Measurements from ENCODE around the gene BACH2.
A peak's percentile ranks its signal among the peaks of the same experiment; 100 is the strongest.
"Not testable (repeated sequence)": the region's sequence is repeated elsewhere in the genome, so short reads cannot be mapped to it uniquely, and the experiment has no call there.

The BACH2 gene

GRCh38 chr6:89928604-89929003 lies 368.0 kb downstream of the BACH2 start:
- DNase-seq: no peak

GRCh38 chr6:89927791-89928550 lies 368.7 kb downstream of the BACH2 start:
- DNase-seq: no peak

GRCh38 chr6:89927264-89927663 lies 369.4 kb downstream of the BACH2 start:
- DNase-seq: no peak

GRCh38 chr6:89925826-89926225 lies 370.8 kb downstream of the BACH2 start:
- DNase-seq: no peak

- no peak for DNase-seq
These were observed 372.4 kb downstream of the BACH2 start for GRCh38 chr6:89924231-89924630.

GRCh38 chr6:89921691-89922090 lies 375.0 kb downstream of the BACH2 start:
- no peak for DNase-seq

- DNase-seq: no peak
These were observed 375.4 kb downstream of the BACH2 start for GRCh38 chr6:89921197-89921596.

- DNase-seq: no peak
These were observed 378.8 kb downstream of the BACH2 start for GRCh38 chr6:89917801-89918366.

GRCh38 chr6:89917216-89917615 lies 379.4 kb downstream of the BACH2 start:
- DNase-seq: no peak

- DNase-seq: no peak
These were observed 380.3 kb downstream of the BACH2 start for GRCh38 chr6:89916136-89916920.

- DNase-seq: no peak
These were observed 385.8 kb downstream of the BACH2 start for GRCh38 chr6:89910902-89911240.

GRCh38 chr6:89910001-89910901 lies 386.4 kb downstream of the BACH2 start:
- DNase-seq: not testable (repeated sequence)

GRCh38 chr6:89895276-89895874 lies 401.3 kb downstream of the BACH2 start:
- no peak for DNase-seq

GRCh38 chr6:89894169-89894568 lies 402.5 kb downstream of the BACH2 start, which contains the start of gene GJA10:
Gene GJA10 (plus strand): TSS chr6:89894469. CDS start chr6:89894469, 0 bp downstream.
- no peak for DNase-seq

- not testable (repeated sequence) for DNase-seq
These were observed 404.1 kb downstream of the BACH2 start for GRCh38 chr6:89892577-89892976.

- DNase-seq: not testable (repeated sequence)
These were observed 405.7 kb downstream of the BACH2 start for GRCh38 chr6:89890845-89891528.

- no peak for DNase-seq
These were observed 407.8 kb downstream of the BACH2 start for GRCh38 chr6:89888871-89889270.

GRCh38 chr6:89888138-89888514 lies 408.5 kb downstream of the BACH2 start:
- DNase-seq: no peak

GRCh38 chr6:89887452-89888137 lies 409.0 kb downstream of the BACH2 start:
- peak in 1 of 6 experiments; percentile 1 for DNase-seq

GRCh38 chr6:89886378-89887120 lies 410.1 kb downstream of the BACH2 start:
- DNase-seq: no peak
